Endothelial cell of umbilical vein (primary cell): ENCODE results near the gene MBD5.

Experiments used
- EZH2 ChIP-seq: IDR thresholded peaks from 2 replicates; pipeline ENCODE4 v1.6.1; 2012; ENCODE audit warnings: borderline replicate concordance, low read depth, mild to moderate bottlenecking, moderate library complexity, low read length, inconsistent platforms; ENCODE audit not compliant: severe bottlenecking
- FOS ChIP-seq: IDR thresholded peaks from 2 replicates; pipeline ENCODE4 v1.6.1; 2011; ENCODE audit warnings: mild to moderate bottlenecking, low read length, moderate library complexity, borderline replicate concordance; ENCODE audit not compliant: insufficient read depth
- JUN ChIP-seq: IDR thresholded peaks from 2 replicates; pipeline ENCODE4 v1.6.1; 2011; ENCODE audit warnings: borderline replicate concordance, low read depth; ENCODE audit not compliant: insufficient read length, insufficient read depth
- MYC ChIP-seq: IDR thresholded peaks from one replicate; pipeline ENCODE4 v1.6.1; 2011; ENCODE audit warnings: mild to moderate bottlenecking, low read depth, low read length
- POLR2A ChIP-seq: IDR thresholded peaks from 2 replicates; pipeline ENCODE4 v1.6.1; 2012; ENCODE audit warnings: low read depth, mild to moderate bottlenecking, control low read depth, low read length
- POLR2AphosphoS5 ChIP-seq: IDR thresholded peaks from 2 replicates; pipeline ENCODE4 v1.6.1; 2012; ENCODE audit warnings: low read depth, mild to moderate bottlenecking, control low read depth, low read length, moderate library complexity; ENCODE audit not compliant: insufficient read depth
- TF ChIP-seq, protein P1 (sequence below), 2 donors: IDR thresholded peaks; 1 replicate in 1 of 2; 2 replicates in 1 of 2; pipeline ENCODE4 v1.5.1; 2011; ENCODE audit warnings: low read length in 2 of 2, mild to moderate bottlenecking in 2 of 2, moderate library complexity in 2 of 2, control low read depth in 1 of 2, inconsistent platforms in 1 of 2, low read depth in 1 of 2; ENCODE audit not compliant: insufficient read depth in 1 of 2; ENCODE audit errors: extremely low read depth in 1 of 2
- TF ChIP-seq, protein P2 (sequence below): IDR thresholded peaks from 2 replicates; pipeline ENCODE4 v1.6.1; 2011; ENCODE audit not compliant: insufficient read depth, insufficient read length

DNA sequence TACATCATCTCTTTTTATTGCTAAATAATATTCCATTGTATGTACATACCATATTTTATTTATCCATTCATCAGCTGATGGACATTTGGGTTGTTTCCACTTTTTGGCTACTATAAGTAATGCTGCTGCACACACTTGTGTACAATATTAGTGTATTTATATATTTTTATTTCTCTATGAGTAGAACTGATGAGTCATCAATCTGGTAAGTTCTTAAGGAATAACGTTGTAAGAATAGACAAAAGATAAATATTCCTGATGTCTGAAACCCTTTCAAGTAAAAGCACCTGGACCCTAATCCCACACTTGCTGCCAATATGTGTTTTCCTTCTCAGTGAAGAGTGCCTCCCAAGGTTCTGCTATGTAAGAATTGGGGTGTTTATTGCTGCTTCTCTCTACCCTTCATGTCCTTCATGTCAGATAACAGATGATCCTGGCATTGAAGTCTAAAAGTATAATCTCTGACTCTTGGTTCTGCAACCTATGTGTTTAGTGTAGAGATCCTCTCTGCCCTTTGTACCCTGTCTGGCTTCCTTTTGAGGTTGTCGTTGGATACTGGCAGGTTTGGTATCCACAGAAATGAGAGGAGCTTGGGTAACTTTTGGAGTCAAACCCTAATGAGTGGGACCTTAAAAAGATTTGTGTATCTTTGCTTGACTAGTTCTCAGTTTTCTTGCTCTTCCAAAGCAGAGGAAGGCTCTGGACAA lies 330.7 kb downstream of the MBD5 start:
- TF ChIP-seq POLR2A (no peak), EZH2 (no peak), FOS (no peak), JUN (no peak), POLR2AphosphoS5 (no peak), MYC (no peak)
- TF ChIP-seq, protein P1, sequence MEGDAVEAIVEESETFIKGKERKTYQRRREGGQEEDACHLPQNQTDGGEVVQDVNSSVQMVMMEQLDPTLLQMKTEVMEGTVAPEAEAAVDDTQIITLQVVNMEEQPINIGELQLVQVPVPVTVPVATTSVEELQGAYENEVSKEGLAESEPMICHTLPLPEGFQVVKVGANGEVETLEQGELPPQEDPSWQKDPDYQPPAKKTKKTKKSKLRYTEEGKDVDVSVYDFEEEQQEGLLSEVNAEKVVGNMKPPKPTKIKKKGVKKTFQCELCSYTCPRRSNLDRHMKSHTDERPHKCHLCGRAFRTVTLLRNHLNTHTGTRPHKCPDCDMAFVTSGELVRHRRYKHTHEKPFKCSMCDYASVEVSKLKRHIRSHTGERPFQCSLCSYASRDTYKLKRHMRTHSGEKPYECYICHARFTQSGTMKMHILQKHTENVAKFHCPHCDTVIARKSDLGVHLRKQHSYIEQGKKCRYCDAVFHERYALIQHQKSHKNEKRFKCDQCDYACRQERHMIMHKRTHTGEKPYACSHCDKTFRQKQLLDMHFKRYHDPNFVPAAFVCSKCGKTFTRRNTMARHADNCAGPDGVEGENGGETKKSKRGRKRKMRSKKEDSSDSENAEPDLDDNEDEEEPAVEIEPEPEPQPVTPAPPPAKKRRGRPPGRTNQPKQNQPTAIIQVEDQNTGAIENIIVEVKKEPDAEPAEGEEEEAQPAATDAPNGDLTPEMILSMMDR (IDR thresholded peaks at IDR 0.05; ENCODE audit: extremely low read depth in 1 of 2, insufficient read depth in 1 of 2, low read depth in 1 of 2, low read length in 2 of 2), result no peak
- TF ChIP-seq, protein P2, sequence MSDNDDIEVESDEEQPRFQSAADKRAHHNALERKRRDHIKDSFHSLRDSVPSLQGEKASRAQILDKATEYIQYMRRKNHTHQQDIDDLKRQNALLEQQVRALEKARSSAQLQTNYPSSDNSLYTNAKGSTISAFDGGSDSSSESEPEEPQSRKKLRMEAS, result no peak
